H1 (cell line): ENCODE measurements around the gene TRAF3. TPM values are rescaled to one million over a fixed set of nuclear protein-coding genes. Genes with fewer than 3 reads are reported as not detected.

Source experiments
- CTCF ChIA-PET: fragments of 300-600 bp; sonication (Branson Sonifier 250); formaldehyde crosslinking; loops from one replicate; lab custom pipeline; 2021; ENCODE audit not compliant: partially characterized antibody; lab: Charles Lee
- POLR2A ChIA-PET: fragments of 300-600 bp; sonication (Branson Sonifier 250); formaldehyde crosslinking; loops from one replicate; lab custom pipeline; 2021; ENCODE audit warnings: inconsistent platforms; ENCODE audit not compliant: partially characterized antibody; lab: Charles Lee
- DNase-seq, 2 experiments: peaks; one replicate each; pipeline versions ENCODE4 v3.0.0 to v3.0.0-alpha.2; 2010 to 2022; ENCODE audit warnings: low spot score in 2 of 2, low read depth in 1 of 2, mixed read lengths in 1 of 2
- FAIRE-seq: peaks from 2 replicates; lab custom pipeline; 2011; peaks lifted over from hg19 to GRCh38; lab: Jason Lieb, UNC
- H2AFZ ChIP-seq: 2 replicates; pipeline ENCODE4 v1.8.1; 2012; ENCODE audit warnings: low read length, inconsistent platforms
- H2AK5ac ChIP-seq: 2 replicates; pipeline ENCODE4 v1.6.1; 2013; ENCODE audit warnings: low read depth, low read length
- H2BK120ac ChIP-seq: replicated peaks from 2 replicates; pipeline ENCODE3; 2013; ENCODE audit warnings: low read depth, low read length, inconsistent platforms
- H2BK12ac ChIP-seq: 2 replicates; pipeline ENCODE4 v1.6.1; 2013; ENCODE audit warnings: low read depth, low read length
- H2BK15ac ChIP-seq: 2 replicates; pipeline ENCODE4 v1.6.1; 2013; ENCODE audit warnings: low read length
- H2BK20ac ChIP-seq: 2 replicates; pipeline ENCODE4 v1.6.1; 2013; ENCODE audit warnings: low read length
- H2BK5ac ChIP-seq: 2 replicates; pipeline ENCODE4 v1.6.1; 2013; ENCODE audit warnings: low read depth, low read length
- H3K14ac ChIP-seq: 2 replicates; pipeline ENCODE4 v1.6.1; 2013; ENCODE audit warnings: inconsistent platforms; ENCODE audit not compliant: insufficient read length
- H3K18ac ChIP-seq: 2 replicates; pipeline ENCODE4 v1.6.1; 2013; ENCODE audit warnings: low read length; ENCODE audit errors: extremely low read depth
- H3K23ac ChIP-seq: 2 replicates; pipeline ENCODE4 v1.6.1; 2013; ENCODE audit warnings: inconsistent platforms; ENCODE audit not compliant: insufficient read length
- H3K23me2 ChIP-seq: 2 replicates; pipeline ENCODE4 v1.6.1; 2013; ENCODE audit warnings: low read depth, low read length
- H3K27ac ChIP-seq: 2 replicates; pipeline ENCODE4 v1.6.1; 2011; ENCODE audit warnings: low read depth, low read length, inconsistent platforms
- H3K27me3 ChIP-seq, 4 experiments: replicated peaks in 1 of 4; 1 replicate in 1 of 4; 2 replicates in 3 of 4; pipeline versions ENCODE4 v1.6.1 to v1.8.1; 2011 to 2013; ENCODE audit warnings: low read length in 3 of 4, mild to moderate bottlenecking in 3 of 4, inconsistent platforms in 2 of 4, mixed read lengths in 2 of 4, moderate library complexity in 1 of 4; ENCODE audit not compliant: control insufficient read depth in 3 of 4, insufficient read depth in 3 of 4; ENCODE audit errors: extremely low read depth in 1 of 4
- H3K36me3 ChIP-seq, 4 experiments: 2 replicates each; pipeline versions ENCODE4 v1.6.1 to v1.8.1; 2011 to 2013; ENCODE audit warnings: mild to moderate bottlenecking in 4 of 4, low read length in 3 of 4, moderate library complexity in 2 of 4, control low read depth in 1 of 4, inconsistent platforms in 1 of 4; ENCODE audit not compliant: insufficient read depth in 4 of 4, control insufficient read depth in 2 of 4
- H3K4ac ChIP-seq: replicated peaks from 2 replicates; pipeline ENCODE3; 2013; ENCODE audit warnings: low read length, low read depth, mixed read lengths, inconsistent platforms; ENCODE audit not compliant: insufficient read length
- H3K4me1 ChIP-seq, 4 experiments: replicated peaks in 1 of 4; 1 replicate in 1 of 4; 2 replicates in 3 of 4; pipeline versions ENCODE4 v1.6.1 to v1.8.1; 2011 to 2013; ENCODE audit warnings: low read length in 3 of 4, inconsistent platforms in 2 of 4, mixed read lengths in 1 of 4; ENCODE audit not compliant: insufficient read depth in 4 of 4, control insufficient read depth in 3 of 4
- H3K4me2 ChIP-seq, 2 experiments: 2 replicates each; pipeline versions ENCODE4 v1.6.1 to v1.8.1; 2011 to 2013; ENCODE audit warnings: low read depth in 2 of 2, low read length in 2 of 2, control low read depth in 1 of 2, inconsistent platforms in 1 of 2, mild to moderate bottlenecking in 1 of 2; ENCODE audit not compliant: insufficient read depth in 1 of 2
- H3K4me3 ChIP-seq, 4 experiments: fragments of 200-600, 300-600 bp in 1 of 4; sonication (generic), shearing (Covaris generic), sonication (Bioruptor Twin) in 1 of 4; 2 replicates each; pipeline versions ENCODE4 v1.5.1 to v1.8.1; 2011 to 2016; ENCODE audit warnings: low read length in 4 of 4, low read depth in 3 of 4, control low read depth in 2 of 4, inconsistent platforms in 2 of 4, mild to moderate bottlenecking in 2 of 4, mixed read lengths in 1 of 4, moderate library complexity in 1 of 4; ENCODE audit not compliant: insufficient read depth in 2 of 4; ENCODE audit errors: extremely low read depth in 1 of 4
- H3K56ac ChIP-seq: replicated peaks from 2 replicates; pipeline ENCODE3; 2013; ENCODE audit warnings: low read depth, mild to moderate bottlenecking, mixed read lengths, low read length, inconsistent platforms; ENCODE audit not compliant: insufficient read length
- H3K79me1 ChIP-seq: 2 replicates; pipeline ENCODE4 v1.6.1; 2013; ENCODE audit warnings: low read depth, low read length, control low read depth
- H3K79me2 ChIP-seq, 2 experiments: 2 replicates each; pipeline versions ENCODE4 v1.6.1 to v1.8.1; 2012 to 2013; ENCODE audit warnings: low read length in 2 of 2, mild to moderate bottlenecking in 2 of 2, inconsistent platforms in 1 of 2; ENCODE audit not compliant: insufficient read depth in 2 of 2, control insufficient read depth in 1 of 2
- H3K9ac ChIP-seq, 4 experiments: replicated peaks in 1 of 4; 1 replicate in 1 of 4; 2 replicates in 3 of 4; pipeline versions ENCODE4 v1.6.1 to v1.8.1; 2011 to 2013; ENCODE audit warnings: low read depth in 3 of 4, low read length in 3 of 4, control low read depth in 2 of 4, mild to moderate bottlenecking in 2 of 4, moderate library complexity in 2 of 4, inconsistent platforms in 1 of 4; ENCODE audit errors: extremely low read depth in 1 of 4
- H3K9me3 ChIP-seq, 2 experiments: 2 replicates each; pipeline versions ENCODE4 v1.6.1 to v1.8.1; 2012 to 2013; ENCODE audit warnings: mild to moderate bottlenecking in 2 of 2, moderate library complexity in 2 of 2, control low read depth in 1 of 2, inconsistent platforms in 1 of 2, low read depth in 1 of 2, low read length in 1 of 2, mixed read lengths in 1 of 2; ENCODE audit not compliant: insufficient read depth in 2 of 2
- H4K20me1 ChIP-seq, 2 experiments: replicated peaks in 1 of 2; 2 replicates each; pipeline versions ENCODE3 to v1.8.1; 2011 to 2013; ENCODE audit warnings: inconsistent platforms in 2 of 2, low read length in 2 of 2, mild to moderate bottlenecking in 1 of 2; ENCODE audit not compliant: insufficient read depth in 2 of 2, control insufficient read depth in 1 of 2
- H4K5ac ChIP-seq: 2 replicates; pipeline ENCODE4 v1.6.1; 2013; ENCODE audit warnings: low read length, low read depth, mixed read lengths, inconsistent platforms; ENCODE audit not compliant: insufficient read length
- H4K8ac ChIP-seq: 2 replicates; pipeline ENCODE4 v1.8.0; 2013; ENCODE audit warnings: mild to moderate bottlenecking, moderate library complexity, low read length, inconsistent platforms; ENCODE audit not compliant: insufficient read depth; ENCODE audit errors: extremely low read depth
- H4K91ac ChIP-seq: replicated peaks from 2 replicates; pipeline ENCODE3; 2013; ENCODE audit warnings: low read length, mixed read lengths, inconsistent platforms; ENCODE audit not compliant: insufficient read length
- KDM4A ChIP-seq: IDR thresholded peaks from one replicate; pipeline ENCODE4 v1.7.1; 2012; ENCODE audit warnings: low read depth, mild to moderate bottlenecking, moderate library complexity, low read length, inconsistent platforms; ENCODE audit not compliant: severe bottlenecking
- SP2 ChIP-seq: IDR thresholded peaks from 2 replicates; pipeline ENCODE4 v1.6.1; 2012; ENCODE audit warnings: mild to moderate bottlenecking, low read length, inconsistent platforms
- TBP ChIP-seq: IDR thresholded peaks from 2 replicates; pipeline ENCODE4 v1.6.1; 2011; ENCODE audit warnings: low read depth, low read length, improper control_type of control experiment
- WGBS, 2 experiments: shearing (Covaris generic) in 1 of 2; methylation state at CpG; one replicate each; pipeline versions ENCODE4 v1.1.6 to v1.1.7; 2013 to 2015; ENCODE audit warnings: low lambda C conversion rate in 2 of 2, mixed read lengths in 2 of 2, inconsistent platforms in 1 of 2, low coverage in 1 of 2, missing lambda C conversion rate in 1 of 2; ENCODE audit not compliant: insufficient replicate concordance in 2 of 2, insufficient coverage in 1 of 2, insufficient read length in 1 of 2; ENCODE audit errors: extremely low coverage in 1 of 2, missing lambda C conversion rate in 1 of 2; 5-methylcytosine and 5-hydroxymethylcytosine counted together
- polyA plus RNA-seq, 7 experiments: library from polyadenylated mRNA; depleted of rRNA in 3 of 7; stranded (reverse) in 5 of 7; unstranded in 2 of 7; fragments of >200 nt in 5 of 7; fragments of 200-250 nt in 2 of 7; gene quantifications; 1 replicate in 5 of 7; 2 replicates in 1 of 7; 4 replicates in 1 of 7; pipeline versions ENCODE4 v1.2.1 to v1.2.3, GENCODE V29; 2011 to 2013; ENCODE audit warnings: missing spikeins in 2 of 7, mixed read lengths in 2 of 7
- total RNA-seq: library from RNA; stranded (reverse); fragmentation: NEBNext Ultra II Directional; extraction: Animal tissue kit (Norgen Biotek cat#: 25700); gene quantifications from 2 replicates; pipeline ENCODE4 v1.2.1, GENCODE V29; 2021

TRAF3 gene
- total and polyA plus RNA-seq, 2 of the 8 experiments (the other 6 are each of a cell fraction or from before 2014, with no cell fraction given), result 5.8 to 12.1 TPM

DNA sequence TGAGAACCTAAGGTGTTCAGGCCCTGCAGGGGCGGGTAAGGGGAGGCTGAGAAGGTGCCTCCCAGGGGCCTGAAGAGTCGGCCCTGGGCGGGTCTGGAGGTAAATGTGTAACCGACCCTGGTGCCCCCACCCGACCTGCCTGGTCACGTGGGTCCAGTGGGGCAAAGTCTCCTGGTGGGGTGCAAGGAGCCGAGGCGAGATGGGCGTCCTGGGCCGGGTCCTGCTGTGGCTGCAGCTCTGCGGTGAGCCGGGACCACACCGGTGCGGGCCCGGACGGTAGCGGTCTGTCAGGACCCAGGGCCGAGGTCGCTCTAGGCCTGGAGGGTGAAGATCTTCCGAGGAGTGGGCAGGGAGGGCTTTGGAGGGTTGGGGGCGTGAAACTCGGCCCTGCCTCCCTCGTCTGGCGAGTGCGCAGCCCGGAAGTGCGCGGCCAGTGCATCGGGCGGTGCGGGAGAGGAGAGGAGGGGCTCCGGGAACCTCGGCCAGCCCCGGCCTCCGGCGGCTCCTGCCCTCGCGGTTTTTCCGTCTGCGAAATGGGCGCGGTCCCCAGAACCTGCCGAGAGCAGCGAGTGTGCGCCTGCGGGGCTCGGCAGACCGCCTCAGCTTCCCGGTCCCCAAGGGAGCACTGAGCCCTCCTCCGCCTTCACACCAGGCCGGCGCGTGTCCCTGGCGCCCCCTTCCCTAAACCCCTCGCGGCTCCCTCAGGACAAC lies 145.4 kb downstream of the TRAF3 start, which contains the start of gene AMN:
TSS of gene AMN (plus strand) at position 174 of the 711 bp plus-strand sequence. CDS start at position 200, 26 bp downstream.
- Histone ChIP-seq H4K8ac (peak within 1 kb of the TSS; percentile 63; the same call in 1 of the 2 replicates), H3K27ac (no peak within 1 kb of the TSS), H3K9ac (no peak within 1 kb of the TSS), H3K36me3 (no peaks in the 10 kb centered on the region), H2AFZ (no peak within 1 kb of the TSS; the same call in 1 of the 2 replicates), H3K18ac (peak within 1 kb of the TSS; percentile 32; the same call in 1 of the 2 replicates), H3K9me3 (no peaks in the 10 kb centered on the region; a peak in 1 of 4 replicates), H4K20me1 (peaks cover 0 to 16% of the 10 kb centered on the region in 2 experiments), H2BK5ac (no peak within 1 kb of the TSS), H3K14ac (no peak within 1 kb of the TSS), H2BK20ac (0 out of 2 replicates have a peak within 1 kb of the TSS, but pooled peaks have one; percentile 5), H3K79me1 (no peaks in the 10 kb centered on the region), H4K91ac (no peak within 1 kb of the TSS), H3K4me1 (peaks cover 5 to 22% (median 12%) of the 10 kb centered on the region in 4 experiments), H3K4ac (no peak within 1 kb of the TSS), H3K79me2 (no peaks in the 10 kb centered on the region), H3K23ac (no peak within 1 kb of the TSS), H3K4me3 (peak within 1 kb of the TSS; percentile 22 to 56 (median 34); a peak in 7 of 8 replicates), H3K4me2 (peak within 1 kb of the TSS; percentile 67 to 79), H2AK5ac (peak within 1 kb of the TSS; percentile 77; the same call in 1 of the 2 replicates), H3K23me2 (peaks cover 39% of the 10 kb centered on the region; the same call in 1 of the 2 replicates), H2BK120ac (no peak within 1 kb of the TSS), H2BK12ac (peak within 1 kb of the TSS; percentile 63; the same call in 1 of the 2 replicates), H2BK15ac (peak within 1 kb of the TSS; percentile 88), H3K27me3 (peaks cover 23 to 59% (median 48%) of the 10 kb centered on the region in 4 experiments; a peak in 6 of 7 replicates), H4K5ac (no peak within 1 kb of the TSS), H3K56ac (no peak within 1 kb of the TSS)
- ChIA-PET POLR2A (interaction anchor here (0.9 kb wide), 2 partner anchors 51 to 239 kb away, joined by 3 read pairs; no protein-coding TSS in a partner anchor), CTCF (interaction anchor here (0.6 to 2.7 kb wide), 5 partner anchors 137 to 583 kb away, joined by 3 to 12 read pairs (median 3); no protein-coding TSS in a partner anchor)
- peak in 1 of 2 experiments; percentile 72 for DNase-seq
- TF ChIP-seq SP2, result no peak
- peak; percentile 58 for TF ChIP-seq KDM4A
- TF ChIP-seq TBP, result 0 out of 2 replicates have a peak, but pooled peaks have one; percentile 15
- FAIRE-seq, result no peak
- WGBS, 2 experiments, result 30% methylated on average over 28 of the region's 56 CpGs; no CpG with 5 or more reads in 1 of the 2 experiments
